Amniotic stem cell (primary cell): ENCODE data around the gene AIP.
A peak's percentile ranks its signal among the peaks of the same experiment; 100 is the strongest.
"Not testable (repeated sequence)": the region's sequence is repeated elsewhere in the genome, so short reads cannot be mapped to it uniquely, and the experiment has no call there.

ENCODE experiments used
- DNase-seq: peaks from one replicate; lab custom pipeline; 2025; lab: John Stamatoyannopoulos, UW

Gene AIP

GRCh38 chr11:67468759-67469507 lies 13.9 kb upstream of the AIP start, which contains the start of gene TMEM134:
TSS of gene TMEM134 (minus strand) at chr11:67469251. CDS start at chr11:67469192, 59 bp downstream.
- peak; percentile 87 for DNase-seq

GRCh38 chr11:67469508-67469811 lies 13.4 kb upstream of the AIP start:
- no peak for DNase-seq

GRCh38 chr11:67470337-67471002 lies 12.4 kb upstream of the AIP start:
- DNase-seq, result no peak

GRCh38 chr11:67472882-67473281 lies 9.9 kb upstream of the AIP start:
- DNase-seq, result no peak

- DNase-seq, result not testable (repeated sequence)
Measured at GRCh38 chr11:67476692-67477091, 6.1 kb upstream of the AIP start.

GRCh38 chr11:67477344-67478050 lies 5.3 kb upstream of the AIP start:
- DNase-seq, result not testable (repeated sequence)

GRCh38 chr11:67482275-67482826 lies 475 bp upstream of the AIP start:
- DNase-seq, result no peak

GRCh38 chr11:67483831-67484665 lies 1.2 kb downstream of the AIP start:
- DNase-seq, result no peak

GRCh38 chr11:67484847-67485311 lies 2.1 kb downstream of the AIP start:
- no peak for DNase-seq

- not testable (repeated sequence) for DNase-seq
Measured at GRCh38 chr11:67485873-67486361, 3.1 kb downstream of the AIP start.

- DNase-seq, result no peak
Measured at GRCh38 chr11:67486481-67487195, 3.8 kb downstream of the AIP start.

- DNase-seq, result no peak
Measured at GRCh38 chr11:67489203-67489884, 6.5 kb downstream of the AIP start.

- DNase-seq, result no peak
Measured at GRCh38 chr11:67489885-67490726, 7.3 kb downstream of the AIP start.

- DNase-seq, result no peak
Measured at GRCh38 chr11:67490727-67491065, 7.9 kb downstream of the AIP start.

GRCh38 chr11:67491276-67492068 lies 8.6 kb downstream of the AIP start:
- DNase-seq, result no peak

GRCh38 chr11:67492069-67492727 lies 9.4 kb downstream of the AIP start:
- DNase-seq, result no peak

- DNase-seq, result no peak
Measured at GRCh38 chr11:67492801-67493547, 10.1 kb downstream of the AIP start.
